Measurements from ENCODE around the gene PDPR. TPM values are rescaled to one million over a fixed set of nuclear protein-coding genes. Genes with fewer than 3 reads are reported as not detected.
"Not testable (repeated sequence)": the region's sequence is repeated elsewhere in the genome, so short reads cannot be mapped to it uniquely, and the experiment has no call there.

The PDPR gene
- total and polyA plus RNA-seq, 2 experiments from 2014 or later, result 8.7 to 35.0 TPM

DNA sequence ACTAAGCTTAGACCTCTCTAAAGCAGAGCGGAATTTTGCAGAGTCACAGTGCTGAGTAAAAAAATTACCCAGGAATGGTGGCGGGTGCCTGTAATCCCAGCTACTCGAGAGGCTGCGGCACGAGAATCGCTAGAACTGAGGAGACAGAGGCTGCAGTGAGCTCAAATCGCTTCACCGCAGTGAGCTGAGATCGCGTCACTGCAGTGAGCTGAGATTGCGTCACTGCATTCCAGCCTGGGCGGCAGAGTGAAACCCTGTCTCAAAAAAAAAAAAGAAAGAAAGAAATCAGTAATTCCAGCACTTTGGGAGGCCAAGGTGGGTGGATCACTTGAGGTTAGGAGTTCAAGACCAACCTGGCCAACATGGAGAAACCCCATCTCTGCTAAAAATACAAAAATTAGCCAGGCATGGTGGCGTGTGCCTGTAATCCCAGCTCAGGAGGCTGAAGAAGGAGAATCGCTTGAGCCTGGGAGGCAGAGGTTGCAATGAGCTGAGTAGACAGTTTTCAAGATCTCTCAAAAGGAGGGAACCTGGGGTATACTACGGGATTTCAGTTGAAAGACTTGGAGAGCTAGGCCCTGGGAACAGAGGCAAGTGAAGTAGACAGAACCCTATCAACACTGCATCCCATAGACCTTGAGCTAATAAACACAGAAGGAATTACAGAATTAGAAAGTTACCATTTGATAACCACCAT is 4.4 kb upstream of the PDPR start:
- H3K36me3 ChIP-seq; DNase-seq (ENCODE audit: low read depth in 1 of 2, low spot score in 1 of 2); H3K9me3 ChIP-seq (ENCODE audit: low read depth): not testable (repeated sequence)

DNA sequence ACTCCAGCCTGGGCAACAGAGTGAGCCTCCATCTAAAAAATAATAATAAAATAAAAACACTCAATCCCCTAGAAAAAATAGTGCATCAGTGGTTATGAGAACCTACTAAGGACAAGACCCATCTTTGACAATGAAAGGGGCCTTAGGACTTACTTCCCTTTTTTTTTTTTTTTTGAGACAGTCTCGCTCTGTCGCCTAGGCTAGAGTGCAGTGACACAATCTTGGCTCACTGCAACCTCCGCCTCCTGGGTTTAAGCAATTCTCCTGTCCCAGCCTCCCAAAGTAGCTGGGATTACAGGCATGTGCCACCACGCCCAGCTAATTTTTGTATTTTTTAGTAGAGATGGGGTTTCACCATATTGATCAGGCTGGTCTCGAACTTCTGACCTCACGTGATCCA is 2.0 kb upstream of the PDPR start:
- not testable (repeated sequence) for H3K27ac ChIP-seq; H3K4me1 ChIP-seq (ENCODE audit: low read depth); H3K27me3 ChIP-seq; H3K36me3 ChIP-seq; H3K9me3 ChIP-seq (ENCODE audit: low read depth); DNase-seq (ENCODE audit: low read depth in 1 of 2, low spot score in 1 of 2); H3K4me3 ChIP-seq

More for the DNA sequence above, 4.4 kb upstream of the PDPR start:
- not testable (repeated sequence) for H3K4me1 ChIP-seq (ENCODE audit: low read depth); H3K4me3 ChIP-seq; H3K27me3 ChIP-seq; H3K27ac ChIP-seq

DNA sequence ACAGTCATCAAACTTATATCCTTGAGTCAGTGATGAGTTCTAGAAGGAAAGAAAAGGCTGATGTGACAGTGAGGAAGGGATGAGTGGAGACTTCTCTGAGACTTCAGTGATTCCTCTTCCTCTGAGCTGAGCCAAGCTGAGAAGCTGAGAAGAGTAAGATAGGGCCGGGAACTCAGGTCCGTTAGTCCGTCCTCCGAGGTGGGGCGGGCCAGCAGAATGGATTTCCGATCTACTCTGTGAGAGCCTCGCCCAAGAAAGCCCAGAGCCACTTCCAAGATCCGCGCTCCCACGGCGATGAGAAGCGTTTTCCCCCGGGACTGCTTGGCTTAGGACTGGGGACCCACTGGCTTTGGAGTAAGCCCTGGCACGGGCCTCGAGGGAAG is 542 bp upstream of the PDPR start:
- H3K36me3 ChIP-seq; H3K27me3 ChIP-seq; H3K9me3 ChIP-seq (ENCODE audit: low read depth); DNase-seq (ENCODE audit: low read depth in 1 of 2, low spot score in 1 of 2); H3K4me1 ChIP-seq (ENCODE audit: low read depth): not testable (repeated sequence)
- peak overlapping the region; percentile 86 for H3K27ac ChIP-seq
- peak overlapping the region; percentile 60 for H3K4me3 ChIP-seq

DNA sequence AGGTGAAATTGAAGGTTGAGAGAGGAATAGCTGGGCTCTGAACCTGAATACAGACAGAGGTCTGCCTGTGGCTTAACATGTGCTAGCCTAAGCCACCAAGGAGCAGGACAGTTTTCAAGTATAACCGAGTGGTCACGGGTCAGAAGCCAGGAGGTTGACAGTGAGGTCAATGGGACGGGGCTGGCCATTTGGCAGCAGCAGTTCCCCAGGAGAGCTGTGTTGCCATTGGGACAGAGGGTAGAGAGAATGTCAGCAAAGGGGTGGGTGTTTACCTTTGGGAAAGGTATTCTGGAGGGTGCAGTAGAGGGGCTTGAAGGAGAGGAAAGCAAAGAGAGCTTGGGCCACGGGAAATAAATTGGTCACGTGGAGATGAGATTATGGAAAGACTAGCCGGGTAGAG is 4.2 kb downstream of the PDPR start:
- H3K4me1 ChIP-seq (ENCODE audit: low read depth); H3K27ac ChIP-seq; H3K9me3 ChIP-seq (ENCODE audit: low read depth); H3K36me3 ChIP-seq; DNase-seq (ENCODE audit: low read depth in 1 of 2, low spot score in 1 of 2); H3K27me3 ChIP-seq; H3K4me3 ChIP-seq: not testable (repeated sequence)

DNA sequence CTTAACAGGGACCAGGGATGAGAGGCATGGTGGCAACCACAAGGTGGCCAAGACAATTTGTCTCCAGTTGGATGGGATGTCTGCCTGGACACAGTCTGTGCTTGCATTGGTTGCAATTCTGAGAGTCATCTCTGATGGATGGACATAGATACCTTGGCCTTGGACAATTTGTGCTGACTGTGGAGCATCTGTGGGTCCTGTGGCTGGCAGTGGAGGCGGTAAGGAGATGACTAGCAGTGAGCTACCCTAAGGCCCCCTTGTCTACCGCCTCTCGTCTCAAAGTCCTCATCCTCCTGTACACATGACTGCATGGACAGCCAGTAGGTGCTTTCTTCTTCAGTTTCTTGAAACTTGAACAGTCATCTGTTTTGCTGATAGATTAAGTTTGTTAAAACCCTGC is 4.6 kb downstream of the PDPR start:
- H3K4me3 ChIP-seq; H3K36me3 ChIP-seq; DNase-seq (ENCODE audit: low read depth in 1 of 2, low spot score in 1 of 2); H3K27me3 ChIP-seq; H3K27ac ChIP-seq; H3K9me3 ChIP-seq (ENCODE audit: low read depth); H3K4me1 ChIP-seq (ENCODE audit: low read depth): not testable (repeated sequence)

DNA sequence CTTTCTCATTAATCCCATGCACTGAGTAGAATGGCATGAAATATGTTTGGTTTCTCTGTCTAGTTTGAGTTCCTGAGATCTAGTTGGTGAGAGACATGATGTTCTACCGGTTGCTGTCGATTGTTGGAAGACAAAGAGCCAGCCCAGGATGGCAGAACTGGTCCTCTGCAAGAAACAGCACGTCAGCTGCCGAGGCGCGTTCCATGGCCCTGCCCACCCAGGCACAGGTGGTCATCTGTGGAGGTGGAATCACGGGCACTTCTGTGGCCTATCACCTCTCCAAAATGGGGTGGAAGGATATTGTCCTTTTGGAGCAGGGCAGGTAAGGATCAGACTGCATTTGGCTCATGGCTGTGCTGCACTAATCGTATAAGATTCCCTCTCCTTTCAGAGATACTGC is 6.3 kb downstream of the PDPR start:
- H3K4me3 ChIP-seq; H3K4me1 ChIP-seq (ENCODE audit: low read depth); H3K36me3 ChIP-seq; H3K27me3 ChIP-seq; H3K9me3 ChIP-seq (ENCODE audit: low read depth); DNase-seq (ENCODE audit: low read depth in 1 of 2, low spot score in 1 of 2); H3K27ac ChIP-seq: not testable (repeated sequence)

DNA sequence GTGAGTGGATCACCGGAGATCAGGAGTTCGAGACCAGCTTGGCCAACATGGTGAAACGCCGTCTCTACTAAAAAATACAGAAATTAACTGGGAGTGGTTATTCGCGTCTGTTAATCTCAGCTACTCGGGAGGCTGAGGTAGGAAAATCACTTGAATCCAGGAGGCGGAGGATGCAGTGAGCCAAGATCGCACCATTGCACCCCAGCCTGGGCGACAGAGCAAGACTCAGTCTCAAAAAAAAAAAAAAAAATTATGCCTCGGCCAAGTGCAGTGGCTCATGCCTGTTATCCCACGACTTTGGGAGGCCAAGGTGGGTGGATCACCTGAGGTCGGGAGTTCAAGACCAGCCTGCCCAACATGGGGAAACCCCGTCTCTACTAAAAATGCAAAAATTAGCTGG is 9.7 kb downstream of the PDPR start:
- H3K4me1 ChIP-seq (ENCODE audit: low read depth); H3K36me3 ChIP-seq; H3K9me3 ChIP-seq (ENCODE audit: low read depth); H3K27ac ChIP-seq; H3K4me3 ChIP-seq; H3K27me3 ChIP-seq; DNase-seq (ENCODE audit: low read depth in 1 of 2, low spot score in 1 of 2): not testable (repeated sequence)

DNA sequence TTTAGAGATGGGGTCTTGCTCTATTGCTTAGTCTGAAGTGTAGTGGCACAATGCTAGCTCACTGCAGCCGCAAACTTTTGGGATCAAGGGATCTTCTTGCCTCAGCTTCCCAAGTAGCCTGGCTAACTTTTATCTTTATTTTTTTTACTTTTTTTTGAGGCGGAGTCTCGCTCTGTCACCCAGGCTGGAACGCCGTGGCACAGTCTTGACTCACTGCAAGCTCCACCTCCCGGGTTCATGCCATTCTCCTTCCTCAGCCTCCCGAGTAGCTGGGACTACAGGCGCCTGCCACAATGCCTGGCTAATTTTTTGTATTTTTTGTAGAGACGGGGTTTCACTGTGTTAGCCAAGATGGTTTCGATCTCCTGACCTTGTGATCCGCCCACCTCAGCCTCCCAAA is 12.1 kb downstream of the PDPR start:
- peaks cover 22% of the 10 kb centered on the region for H3K36me3 ChIP-seq
- H3K4me1 ChIP-seq (ENCODE audit: low read depth); H3K27me3 ChIP-seq; H3K27ac ChIP-seq; DNase-seq (ENCODE audit: low read depth in 1 of 2, low spot score in 1 of 2); H3K4me3 ChIP-seq; H3K9me3 ChIP-seq (ENCODE audit: low read depth): not testable (repeated sequence)

DNA sequence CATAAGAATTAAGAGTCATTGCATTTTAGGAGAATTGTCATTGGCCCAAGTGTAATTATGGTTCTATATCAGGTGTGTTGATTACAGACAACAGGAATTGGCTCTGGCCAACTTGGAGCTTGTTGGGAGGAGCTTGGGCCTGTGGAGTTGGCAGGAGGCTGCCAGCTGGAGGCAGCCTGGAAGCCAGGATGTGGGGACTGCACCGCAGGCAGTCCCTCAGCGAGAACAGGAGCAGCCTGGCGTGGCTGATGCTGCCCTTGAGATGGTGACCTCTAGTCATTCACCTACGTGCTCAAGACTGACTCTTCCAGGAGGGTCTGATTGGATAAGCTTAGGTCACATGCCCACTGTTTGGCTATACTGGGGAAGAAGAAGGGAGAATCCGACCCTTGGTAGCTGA is 13.6 kb downstream of the PDPR start:
- DNase-seq (ENCODE audit: low read depth in 1 of 2, low spot score in 1 of 2); H3K4me1 ChIP-seq (ENCODE audit: low read depth); H3K4me3 ChIP-seq; H3K9me3 ChIP-seq (ENCODE audit: low read depth); H3K27ac ChIP-seq; H3K27me3 ChIP-seq: not testable (repeated sequence)
- H3K36me3 ChIP-seq, result peaks cover 12% of the 10 kb centered on the region

DNA sequence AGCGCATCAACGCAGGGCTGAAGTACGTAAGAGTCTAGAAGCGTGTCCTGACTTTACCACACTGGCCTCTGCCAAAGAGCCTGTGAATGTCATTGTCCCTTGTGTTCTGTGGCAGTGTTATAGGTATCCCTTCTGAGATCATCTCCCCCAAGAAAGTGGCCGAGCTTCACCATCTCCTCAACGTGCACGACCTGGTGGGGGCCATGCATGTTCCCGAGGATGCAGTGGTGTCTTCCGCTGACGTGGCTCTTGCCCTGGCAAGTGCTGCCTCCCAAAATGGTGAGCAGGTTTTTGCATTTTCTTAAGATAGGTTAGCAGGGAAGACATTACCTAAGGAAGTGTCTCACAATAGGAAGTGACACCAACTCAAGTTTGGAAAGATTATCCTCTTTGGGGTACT is 14.7 kb downstream of the PDPR start:
- H3K4me1 ChIP-seq (ENCODE audit: low read depth); H3K4me3 ChIP-seq; H3K9me3 ChIP-seq (ENCODE audit: low read depth); H3K27me3 ChIP-seq; DNase-seq (ENCODE audit: low read depth in 1 of 2, low spot score in 1 of 2); H3K27ac ChIP-seq: not testable (repeated sequence)
- H3K36me3 ChIP-seq, result peaks cover 12% of the 10 kb centered on the region

DNA sequence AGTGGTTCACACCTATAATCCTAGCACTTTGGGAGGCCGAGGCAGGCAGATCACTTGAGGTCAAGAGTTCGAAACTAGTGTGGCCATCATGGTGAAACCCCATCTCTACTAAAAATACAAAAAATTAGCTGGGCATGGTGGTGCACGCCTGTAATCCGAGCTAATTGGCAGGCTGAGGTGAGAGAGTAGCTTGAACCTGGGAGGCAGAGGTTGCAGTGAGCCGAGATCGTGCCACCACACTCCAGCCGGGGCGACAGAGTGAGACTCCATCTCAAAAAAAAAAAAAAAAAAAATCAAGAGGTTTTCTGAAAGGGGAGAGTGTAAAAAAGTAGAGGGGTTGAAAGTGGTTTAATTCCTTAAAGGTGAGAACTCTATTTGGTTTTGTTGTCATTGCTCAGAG is 21.7 kb downstream of the PDPR start:
- H3K27me3 ChIP-seq; H3K4me1 ChIP-seq (ENCODE audit: low read depth); H3K9me3 ChIP-seq (ENCODE audit: low read depth); DNase-seq (ENCODE audit: low read depth in 1 of 2, low spot score in 1 of 2); H3K27ac ChIP-seq; H3K4me3 ChIP-seq; H3K36me3 ChIP-seq: not testable (repeated sequence)

DNA sequence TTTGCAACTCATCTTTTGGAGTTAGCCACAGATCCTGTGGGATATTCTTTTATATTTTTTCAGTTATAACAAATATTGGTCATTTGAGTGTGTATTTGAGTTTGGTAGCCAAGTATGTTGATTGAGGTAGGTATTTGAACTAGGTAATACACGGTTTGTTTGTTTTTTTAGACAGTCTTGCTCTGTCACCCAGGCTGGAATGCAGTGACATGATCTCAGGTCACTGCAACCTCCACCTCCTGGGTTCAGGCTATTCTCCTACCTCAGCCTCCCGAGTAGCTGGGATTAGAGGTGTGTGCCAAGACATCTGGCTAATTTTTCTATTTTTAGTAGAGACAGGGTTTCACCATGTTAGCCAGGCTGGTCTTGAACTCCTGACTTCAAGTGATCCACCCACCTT is 22.5 kb downstream of the PDPR start:
- H3K4me1 ChIP-seq (ENCODE audit: low read depth); H3K4me3 ChIP-seq; H3K36me3 ChIP-seq; DNase-seq (ENCODE audit: low read depth in 1 of 2, low spot score in 1 of 2); H3K27ac ChIP-seq; H3K9me3 ChIP-seq (ENCODE audit: low read depth); H3K27me3 ChIP-seq: not testable (repeated sequence)

DNA sequence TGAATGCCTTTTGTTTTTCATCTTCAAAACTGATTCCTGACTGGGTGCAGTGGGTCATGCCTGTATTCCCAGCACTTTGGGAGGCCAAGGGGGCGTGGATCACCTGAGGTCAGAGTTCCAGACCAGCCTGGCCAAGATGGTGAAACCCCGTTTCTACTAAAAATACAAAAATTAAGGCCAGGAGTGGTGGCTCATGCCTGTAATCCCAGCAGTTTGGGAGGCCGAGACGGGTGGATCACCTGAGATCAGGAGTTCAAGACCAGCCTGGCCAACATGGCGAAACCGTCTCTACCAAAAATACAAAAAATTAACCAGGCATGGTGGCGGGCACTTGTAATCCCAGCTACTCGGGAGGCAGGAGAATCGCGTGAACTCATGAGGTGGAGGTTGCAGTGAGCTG is 28.6 kb downstream of the PDPR start:
- not testable (repeated sequence) for H3K27ac ChIP-seq; DNase-seq (ENCODE audit: low read depth in 1 of 2, low spot score in 1 of 2); H3K9me3 ChIP-seq (ENCODE audit: low read depth); H3K4me1 ChIP-seq (ENCODE audit: low read depth); H3K27me3 ChIP-seq; H3K4me3 ChIP-seq
- H3K36me3 ChIP-seq, result peaks cover 13% of the 10 kb centered on the region

DNA sequence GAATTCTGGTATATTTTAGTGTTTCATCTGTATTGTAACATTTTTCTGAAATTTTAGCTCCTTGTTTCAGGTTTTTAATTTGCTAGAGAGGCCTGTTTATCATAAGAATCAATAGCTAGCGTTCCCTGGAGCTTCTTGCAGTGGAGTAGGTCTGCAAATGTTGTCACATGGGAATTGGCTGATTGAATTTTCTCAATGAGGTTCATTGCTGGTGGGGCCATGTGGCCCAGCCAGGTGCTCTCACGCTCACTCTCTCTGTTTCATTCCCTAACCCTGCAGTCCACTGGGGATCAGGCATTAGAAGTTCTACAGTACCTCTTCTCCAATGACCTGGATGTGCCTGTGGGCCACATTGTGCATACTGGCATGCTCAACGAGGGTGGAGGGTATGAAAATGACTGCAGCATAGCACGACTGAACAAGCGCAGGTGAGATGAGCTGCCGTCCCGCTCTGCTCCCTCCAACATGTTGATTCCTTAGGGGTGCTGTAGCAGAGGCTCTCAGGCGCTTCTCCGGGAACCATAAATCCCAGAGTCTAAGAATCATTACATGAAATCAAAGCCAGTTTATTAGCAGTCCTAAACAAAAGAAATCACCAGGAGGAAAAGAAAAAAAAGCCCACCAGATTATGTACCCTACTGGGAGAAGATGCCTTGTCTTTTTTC is 29.2 kb downstream of the PDPR start:
- not testable (repeated sequence) for DNase-seq (ENCODE audit: low read depth in 1 of 2, low spot score in 1 of 2); H3K4me1 ChIP-seq (ENCODE audit: low read depth); H3K9me3 ChIP-seq (ENCODE audit: low read depth); H3K4me3 ChIP-seq; H3K27me3 ChIP-seq; H3K27ac ChIP-seq
- H3K36me3 ChIP-seq, result peaks cover 12% of the 10 kb centered on the region

DNA sequence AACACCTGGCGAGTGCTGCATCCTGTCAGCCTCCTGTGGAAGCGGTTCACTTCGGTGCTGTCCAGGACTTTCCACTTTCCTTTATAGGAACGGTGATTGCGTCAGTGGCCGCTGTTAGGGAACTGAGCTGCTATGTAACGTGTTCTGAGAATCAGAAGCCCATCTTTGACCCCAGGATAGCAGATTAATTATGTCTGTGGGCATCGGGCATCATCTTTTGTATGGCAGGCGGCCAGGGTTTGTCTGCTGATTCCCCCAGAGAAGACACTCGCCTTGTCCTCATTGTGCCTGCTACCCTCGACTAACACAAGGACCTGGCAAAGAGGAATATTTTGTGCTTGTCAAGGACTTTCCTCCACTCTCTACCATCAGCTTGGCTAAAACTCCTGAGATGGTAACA is 33.7 kb downstream of the PDPR start:
- H3K9me3 ChIP-seq (ENCODE audit: low read depth); H3K4me3 ChIP-seq; H3K27me3 ChIP-seq; H3K4me1 ChIP-seq (ENCODE audit: low read depth); DNase-seq (ENCODE audit: low read depth in 1 of 2, low spot score in 1 of 2); H3K27ac ChIP-seq: not testable (repeated sequence)
- peaks cover 21% of the 10 kb centered on the region for H3K36me3 ChIP-seq
